GM04504 (cell line): ENCODE results near the gene TENT5C.

Experiments used
- DNase-seq: peaks from one replicate; pipeline ENCODE4 v3.0.0-alpha.2; 2012; ENCODE audit warnings: low read depth

Gene TENT5C

GRCh38 chr1:117573386-117574023 lies 32.3 kb upstream of the TENT5C start:
- no peak for DNase-seq

GRCh38 chr1:117574161-117574835 lies 31.6 kb upstream of the TENT5C start:
- DNase-seq: no peak

- DNase-seq: no peak
These were observed 30.1 kb upstream of the TENT5C start for GRCh38 chr1:117575586-117576225.

GRCh38 chr1:117576236-117576635 lies 29.6 kb upstream of the TENT5C start:
- DNase-seq: no peak

- DNase-seq: no peak
These were observed 28.5 kb upstream of the TENT5C start for GRCh38 chr1:117577191-117577885.

GRCh38 chr1:117578466-117578865 lies 27.4 kb upstream of the TENT5C start:
- no peak for DNase-seq

- no peak for DNase-seq
These were observed 26.5 kb upstream of the TENT5C start for GRCh38 chr1:117579221-117579906.

GRCh38 chr1:117580436-117580835 lies 25.4 kb upstream of the TENT5C start:
- no peak for DNase-seq

GRCh38 chr1:117580882-117581281 lies 25.0 kb upstream of the TENT5C start:
- no peak for DNase-seq

GRCh38 chr1:117581391-117581943 lies 24.4 kb upstream of the TENT5C start:
- no peak for DNase-seq

- no peak for DNase-seq
These were observed 23.4 kb upstream of the TENT5C start for GRCh38 chr1:117582451-117582850.

- DNase-seq: no peak
These were observed 22.6 kb upstream of the TENT5C start for GRCh38 chr1:117583247-117583646.

GRCh38 chr1:117584181-117584580 lies 21.7 kb upstream of the TENT5C start:
- no peak for DNase-seq

GRCh38 chr1:117585086-117585485 lies 20.8 kb upstream of the TENT5C start:
- DNase-seq: no peak

- no peak for DNase-seq
These were observed 19.5 kb upstream of the TENT5C start for GRCh38 chr1:117586337-117586736.

GRCh38 chr1:117586747-117587498 lies 18.9 kb upstream of the TENT5C start:
- DNase-seq: peak; percentile 9

- no peak for DNase-seq
These were observed 18.1 kb upstream of the TENT5C start for GRCh38 chr1:117587499-117588356.

- no peak for DNase-seq
These were observed 16.3 kb upstream of the TENT5C start for GRCh38 chr1:117589544-117589943.

- no peak for DNase-seq
These were observed 15.4 kb upstream of the TENT5C start for GRCh38 chr1:117590273-117590925.

- no peak for DNase-seq
These were observed 14.6 kb upstream of the TENT5C start for GRCh38 chr1:117591252-117591651.
